HL-60 (cell line): Measurements from ENCODE around the gene CRTC3.

ENCODE experiments used
- DNase-seq, 2 experiments: peaks; one replicate each; pipeline ENCODE4 v3.0.0-alpha.2; 2010 to 2020; ENCODE audit warnings: low read depth in 1 of 2, low spot score in 1 of 2
- H3K27ac ChIP-seq: fragments of 250-450 bp; sonication (Bioruptor Pico); replicated peaks from 2 replicates; pipeline ENCODE4 v1.5.1; 2020; ENCODE audit warnings: mild to moderate bottlenecking, moderate library complexity
- H3K27me3 ChIP-seq: fragments of 250-450 bp; sonication (Bioruptor Pico); 2 replicates; pipeline ENCODE4 v1.5.1; 2021; ENCODE audit warnings: mild to moderate bottlenecking, moderate library complexity; ENCODE audit not compliant: insufficient read depth, poor library complexity, severe bottlenecking
- H3K4me3 ChIP-seq: replicated peaks from 2 replicates; pipeline ENCODE4 v1.5.1; 2011; ENCODE audit warnings: mild to moderate bottlenecking, control low read depth, low read length; ENCODE audit not compliant: insufficient read depth
- GABPA ChIP-seq: IDR thresholded peaks from 2 replicates; pipeline ENCODE4 v1.6.1; 2012; ENCODE audit warnings: low read depth
- POLR2AphosphoS5 ChIP-seq: IDR thresholded peaks from 2 replicates; pipeline ENCODE4 v1.6.1; 2012; ENCODE audit warnings: low read depth
- SPI1 ChIP-seq: IDR thresholded peaks from 2 replicates; pipeline ENCODE4 v1.6.1; 2012; ENCODE audit warnings: low read depth, mild to moderate bottlenecking, borderline replicate concordance
- TF ChIP-seq, protein P1 (sequence below): IDR thresholded peaks from 2 replicates; pipeline ENCODE4 v1.6.1; 2012; ENCODE audit warnings: low read depth; ENCODE audit not compliant: insufficient replicate concordance
- TF ChIP-seq, protein P2 (sequence below): IDR thresholded peaks from one replicate; pipeline ENCODE4 v1.5.1; 2011; ENCODE audit warnings: low read length, control low read depth, inconsistent platforms; ENCODE audit not compliant: insufficient read depth

Gene CRTC3

DNA sequence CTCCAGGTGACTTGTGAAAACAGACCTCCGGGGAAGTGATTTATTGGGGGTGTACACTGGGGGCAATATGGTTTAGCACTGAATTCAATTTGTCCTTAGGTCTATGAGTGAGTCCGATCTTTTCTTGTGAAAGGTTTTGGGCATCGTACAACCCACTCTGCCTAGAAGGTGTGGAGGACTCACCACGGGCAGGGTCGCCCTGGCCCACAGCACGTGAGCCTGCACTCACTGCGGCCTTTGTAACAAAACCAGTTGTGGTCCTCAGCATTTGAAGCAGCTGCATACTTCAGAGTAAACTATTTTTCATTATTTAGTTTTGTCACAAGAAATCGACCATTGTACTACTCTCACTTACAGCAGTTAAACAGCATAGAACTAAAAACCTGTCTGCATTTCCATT, 114.8 kb downstream of the CRTC3 start:
- H3K27ac ChIP-seq, result no peak overlapping the region
- no peak for DNase-seq
- no peak overlapping the region for H3K4me3 ChIP-seq
- no peaks in the 10 kb centered on the region for H3K27me3 ChIP-seq
- TF ChIP-seq, protein P1, sequence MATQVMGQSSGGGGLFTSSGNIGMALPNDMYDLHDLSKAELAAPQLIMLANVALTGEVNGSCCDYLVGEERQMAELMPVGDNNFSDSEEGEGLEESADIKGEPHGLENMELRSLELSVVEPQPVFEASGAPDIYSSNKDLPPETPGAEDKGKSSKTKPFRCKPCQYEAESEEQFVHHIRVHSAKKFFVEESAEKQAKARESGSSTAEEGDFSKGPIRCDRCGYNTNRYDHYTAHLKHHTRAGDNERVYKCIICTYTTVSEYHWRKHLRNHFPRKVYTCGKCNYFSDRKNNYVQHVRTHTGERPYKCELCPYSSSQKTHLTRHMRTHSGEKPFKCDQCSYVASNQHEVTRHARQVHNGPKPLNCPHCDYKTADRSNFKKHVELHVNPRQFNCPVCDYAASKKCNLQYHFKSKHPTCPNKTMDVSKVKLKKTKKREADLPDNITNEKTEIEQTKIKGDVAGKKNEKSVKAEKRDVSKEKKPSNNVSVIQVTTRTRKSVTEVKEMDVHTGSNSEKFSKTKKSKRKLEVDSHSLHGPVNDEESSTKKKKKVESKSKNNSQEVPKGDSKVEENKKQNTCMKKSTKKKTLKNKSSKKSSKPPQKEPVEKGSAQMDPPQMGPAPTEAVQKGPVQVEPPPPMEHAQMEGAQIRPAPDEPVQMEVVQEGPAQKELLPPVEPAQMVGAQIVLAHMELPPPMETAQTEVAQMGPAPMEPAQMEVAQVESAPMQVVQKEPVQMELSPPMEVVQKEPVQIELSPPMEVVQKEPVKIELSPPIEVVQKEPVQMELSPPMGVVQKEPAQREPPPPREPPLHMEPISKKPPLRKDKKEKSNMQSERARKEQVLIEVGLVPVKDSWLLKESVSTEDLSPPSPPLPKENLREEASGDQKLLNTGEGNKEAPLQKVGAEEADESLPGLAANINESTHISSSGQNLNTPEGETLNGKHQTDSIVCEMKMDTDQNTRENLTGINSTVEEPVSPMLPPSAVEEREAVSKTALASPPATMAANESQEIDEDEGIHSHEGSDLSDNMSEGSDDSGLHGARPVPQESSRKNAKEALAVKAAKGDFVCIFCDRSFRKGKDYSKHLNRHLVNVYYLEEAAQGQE, result no peak
- TF ChIP-seq GABPA (no peak), POLR2AphosphoS5 (no peak), SPI1 (no peak)
- TF ChIP-seq, protein P2, sequence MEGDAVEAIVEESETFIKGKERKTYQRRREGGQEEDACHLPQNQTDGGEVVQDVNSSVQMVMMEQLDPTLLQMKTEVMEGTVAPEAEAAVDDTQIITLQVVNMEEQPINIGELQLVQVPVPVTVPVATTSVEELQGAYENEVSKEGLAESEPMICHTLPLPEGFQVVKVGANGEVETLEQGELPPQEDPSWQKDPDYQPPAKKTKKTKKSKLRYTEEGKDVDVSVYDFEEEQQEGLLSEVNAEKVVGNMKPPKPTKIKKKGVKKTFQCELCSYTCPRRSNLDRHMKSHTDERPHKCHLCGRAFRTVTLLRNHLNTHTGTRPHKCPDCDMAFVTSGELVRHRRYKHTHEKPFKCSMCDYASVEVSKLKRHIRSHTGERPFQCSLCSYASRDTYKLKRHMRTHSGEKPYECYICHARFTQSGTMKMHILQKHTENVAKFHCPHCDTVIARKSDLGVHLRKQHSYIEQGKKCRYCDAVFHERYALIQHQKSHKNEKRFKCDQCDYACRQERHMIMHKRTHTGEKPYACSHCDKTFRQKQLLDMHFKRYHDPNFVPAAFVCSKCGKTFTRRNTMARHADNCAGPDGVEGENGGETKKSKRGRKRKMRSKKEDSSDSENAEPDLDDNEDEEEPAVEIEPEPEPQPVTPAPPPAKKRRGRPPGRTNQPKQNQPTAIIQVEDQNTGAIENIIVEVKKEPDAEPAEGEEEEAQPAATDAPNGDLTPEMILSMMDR, result no peak

DNA sequence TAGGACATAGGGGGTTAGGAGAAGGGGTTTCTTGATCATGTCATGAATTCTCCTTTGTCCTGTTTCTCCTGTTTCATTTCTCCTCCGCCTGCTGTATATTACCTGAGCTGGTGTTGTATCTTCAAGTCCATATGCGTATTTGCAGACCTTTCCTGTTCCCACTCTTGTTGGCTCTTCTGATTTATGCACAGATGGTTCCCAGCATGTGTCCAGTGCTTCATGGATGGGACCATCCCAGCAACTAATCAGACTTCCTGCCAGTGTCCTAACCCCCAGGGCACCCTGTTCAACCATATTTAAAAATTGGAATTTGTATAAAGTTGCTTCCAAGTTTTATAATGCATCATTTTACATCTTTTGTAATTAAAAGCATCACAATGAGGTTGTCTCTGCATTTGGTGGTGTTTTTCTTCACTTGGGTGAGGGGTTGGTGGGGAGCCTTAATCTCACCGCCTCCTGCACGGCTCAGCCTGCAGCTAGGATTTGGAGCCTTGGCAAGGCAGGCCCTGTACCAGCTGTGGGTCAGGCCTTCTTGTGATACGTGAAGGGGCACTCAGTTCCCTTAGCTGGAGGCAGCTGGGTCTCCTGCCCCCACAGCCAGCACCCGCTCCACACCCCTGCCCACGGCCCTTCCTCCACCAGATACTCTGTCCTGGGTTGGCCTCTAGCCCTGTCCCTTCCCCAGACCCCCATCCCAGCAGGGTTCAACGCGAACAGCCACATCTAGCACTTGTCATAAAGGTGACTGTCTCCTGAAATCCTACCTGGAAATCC, 115.4 kb downstream of the CRTC3 start:
- H3K4me3 ChIP-seq, result no peak overlapping the region
- H3K27ac ChIP-seq, result no peak overlapping the region
- no peak for TF ChIP-seq POLR2AphosphoS5
- TF ChIP-seq, protein P2, result no peak
- TF ChIP-seq SPI1, result no peak
- no peak for TF ChIP-seq GABPA
- TF ChIP-seq, protein P1, result no peak
- H3K27me3 ChIP-seq, result no peaks in the 10 kb centered on the region
- no peak for DNase-seq

DNA sequence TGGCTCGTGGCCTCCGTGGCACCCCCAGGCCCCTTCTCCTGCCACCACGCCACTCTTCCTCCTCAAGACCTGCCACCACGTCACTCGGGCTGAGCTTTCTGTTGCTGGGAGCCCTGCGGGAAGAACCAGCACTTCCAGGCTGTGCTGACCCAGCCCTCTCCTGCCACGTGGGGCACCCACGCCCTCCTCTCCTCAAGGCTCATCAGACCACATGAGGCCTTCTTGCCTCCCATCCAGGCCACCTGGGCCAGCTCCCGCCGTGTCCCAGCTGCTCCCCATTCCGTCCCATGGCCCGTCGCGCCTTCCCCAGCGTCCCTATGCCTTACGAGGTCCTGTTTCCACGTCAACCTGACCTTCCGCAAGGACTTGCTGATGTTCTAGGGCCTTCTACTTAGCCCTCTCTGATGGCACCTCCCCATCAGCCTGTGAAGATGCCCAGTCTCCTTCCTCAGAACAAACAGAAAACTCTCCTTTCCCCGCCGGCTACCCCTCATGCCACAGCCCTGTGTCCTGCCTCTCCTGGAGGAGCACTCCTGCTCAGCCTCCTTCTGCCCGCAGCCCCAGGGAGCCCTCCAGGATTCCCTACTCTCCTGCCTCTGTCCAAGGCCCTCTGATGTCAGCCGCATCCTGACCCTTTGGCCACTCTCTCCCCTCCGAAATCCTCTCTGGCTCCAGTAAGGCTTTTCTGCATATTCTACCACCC, 116.3 kb downstream of the CRTC3 start:
- no peak overlapping the region for H3K27ac ChIP-seq
- no peaks in the 10 kb centered on the region for H3K27me3 ChIP-seq
- no peak for DNase-seq
- no peak for TF ChIP-seq POLR2AphosphoS5
- TF ChIP-seq, protein P1, result no peak
- TF ChIP-seq, protein P2, result no peak
- no peak for TF ChIP-seq GABPA
- no peak for TF ChIP-seq SPI1
- no peak overlapping the region for H3K4me3 ChIP-seq
